ENCODE data around the gene CPED1. TPM values are rescaled to one million over a fixed set of nuclear protein-coding genes. Genes with fewer than 3 reads are reported as not detected.

Gene CPED1
- total RNA-seq, 2 donors from 2014 or later, result 5.3 to 7.3 TPM

DNA sequence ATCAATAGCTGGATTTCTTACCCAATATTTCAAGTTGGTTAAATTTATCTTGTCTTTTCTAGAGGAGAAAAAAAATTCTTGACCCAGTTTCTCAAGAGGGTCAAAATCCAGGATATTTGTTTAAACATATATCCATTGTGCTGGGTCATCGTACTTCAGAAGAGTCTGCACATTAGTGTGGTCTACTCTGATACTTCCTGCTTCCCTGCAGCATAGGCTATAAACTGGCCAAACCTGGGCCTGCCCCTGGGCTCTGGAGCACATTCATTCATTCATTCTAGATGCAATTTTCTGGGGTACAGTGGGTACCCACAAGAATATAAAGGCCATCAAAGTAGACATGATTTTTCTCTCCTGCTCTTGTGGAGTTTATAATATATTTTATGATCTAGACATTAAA, 198.2 kb downstream of the CPED1 start:
- Histone ChIP-seq H3K4me3 (no peak overlapping the region), H3K27me3 (no peaks in the 10 kb centered on the region), H3K36me3 (replicated peaks in 1 of 2; ENCODE audit: insufficient read depth in 1 of 2, low read depth in 2 of 2) (no peaks in the 10 kb centered on the region), H3K4me1 (no peaks in the 10 kb centered on the region), H3K27ac (no peak overlapping the region), H3K9me3 (no peaks in the 10 kb centered on the region)
- ATAC-seq (no peak), DNase-seq (no peak)
- TF ChIP-seq, protein P1, sequence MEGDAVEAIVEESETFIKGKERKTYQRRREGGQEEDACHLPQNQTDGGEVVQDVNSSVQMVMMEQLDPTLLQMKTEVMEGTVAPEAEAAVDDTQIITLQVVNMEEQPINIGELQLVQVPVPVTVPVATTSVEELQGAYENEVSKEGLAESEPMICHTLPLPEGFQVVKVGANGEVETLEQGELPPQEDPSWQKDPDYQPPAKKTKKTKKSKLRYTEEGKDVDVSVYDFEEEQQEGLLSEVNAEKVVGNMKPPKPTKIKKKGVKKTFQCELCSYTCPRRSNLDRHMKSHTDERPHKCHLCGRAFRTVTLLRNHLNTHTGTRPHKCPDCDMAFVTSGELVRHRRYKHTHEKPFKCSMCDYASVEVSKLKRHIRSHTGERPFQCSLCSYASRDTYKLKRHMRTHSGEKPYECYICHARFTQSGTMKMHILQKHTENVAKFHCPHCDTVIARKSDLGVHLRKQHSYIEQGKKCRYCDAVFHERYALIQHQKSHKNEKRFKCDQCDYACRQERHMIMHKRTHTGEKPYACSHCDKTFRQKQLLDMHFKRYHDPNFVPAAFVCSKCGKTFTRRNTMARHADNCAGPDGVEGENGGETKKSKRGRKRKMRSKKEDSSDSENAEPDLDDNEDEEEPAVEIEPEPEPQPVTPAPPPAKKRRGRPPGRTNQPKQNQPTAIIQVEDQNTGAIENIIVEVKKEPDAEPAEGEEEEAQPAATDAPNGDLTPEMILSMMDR (IDR thresholded peaks at IDR 0.05), result no peak
- TF ChIP-seq POLR2A (IDR thresholded peaks at IDR 0.05), result no peak
- intact Hi-C loops (cut with DNase I), result no loop called here
- WGBS, 2 donors, result 71 to 90% methylated on average over 1 of the region's 1 CpG

DNA sequence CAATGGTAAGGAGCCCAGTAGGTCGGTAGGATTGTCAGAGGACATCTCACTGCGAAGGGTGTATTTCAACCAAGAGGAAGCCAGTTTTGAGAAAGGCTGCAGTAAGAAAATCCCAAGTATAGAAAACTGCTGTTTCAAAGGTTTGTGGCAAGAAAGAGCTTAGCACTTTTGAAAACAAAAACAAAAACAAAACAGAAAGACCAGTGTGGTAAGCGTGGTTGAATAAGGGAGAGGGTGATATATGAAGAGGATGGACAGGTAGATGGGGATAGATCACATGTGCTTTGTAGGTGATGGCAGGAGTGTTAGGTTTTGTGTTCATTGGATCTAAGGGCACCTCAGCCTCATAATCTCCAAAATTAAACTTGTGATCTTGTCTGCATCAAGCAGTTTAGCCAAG, 198.7 kb downstream of the CPED1 start:
- no peak overlapping the region for H3K4me3 ChIP-seq
- H3K4me1 ChIP-seq, result no peaks in the 10 kb centered on the region
- no peak for ATAC-seq
- H3K27me3 ChIP-seq, result no peaks in the 10 kb centered on the region
- DNase-seq, result no peak
- no peaks in the 10 kb centered on the region for H3K36me3 ChIP-seq (replicated peaks in 1 of 2; ENCODE audit: insufficient read depth in 1 of 2, low read depth in 2 of 2)
- TF ChIP-seq, protein P1 (IDR thresholded peaks at IDR 0.05), result no peak
- no peak for TF ChIP-seq POLR2A (IDR thresholded peaks at IDR 0.05)
- intact Hi-C loops (cut with DNase I), result no loop called here
- WGBS, 2 donors, result 80 to 87% methylated on average over 3 of the region's 3 CpGs
- H3K9me3 ChIP-seq, result no peaks in the 10 kb centered on the region
- no peak overlapping the region for H3K27ac ChIP-seq

DNA sequence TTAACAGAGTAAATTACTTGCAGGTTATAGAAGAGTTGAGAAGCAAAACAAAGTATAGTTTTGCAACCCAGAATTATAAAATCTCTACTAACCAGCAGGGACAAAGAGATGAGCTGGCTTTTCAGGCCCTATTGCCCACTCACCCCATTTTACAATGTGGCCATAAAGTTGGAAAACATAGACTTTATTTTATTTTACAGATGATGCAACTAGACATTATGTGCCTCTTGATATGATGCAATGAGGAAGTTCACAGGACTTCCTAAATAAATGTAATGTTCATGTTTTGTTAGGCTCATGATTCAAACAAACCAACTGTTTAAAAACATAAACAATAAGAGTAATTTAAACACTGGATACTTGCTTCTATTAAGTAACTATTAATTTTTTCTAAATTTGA, 199.2 kb downstream of the CPED1 start:
- Histone ChIP-seq H3K4me1 (no peaks in the 10 kb centered on the region), H3K9me3 (no peaks in the 10 kb centered on the region), H3K27me3 (no peaks in the 10 kb centered on the region), H3K36me3 (replicated peaks in 1 of 2; ENCODE audit: insufficient read depth in 1 of 2, low read depth in 2 of 2) (no peaks in the 10 kb centered on the region), H3K4me3 (no peak overlapping the region), H3K27ac (no peak overlapping the region)
- intact Hi-C loops (cut with DNase I), result no loop called here
- ATAC-seq (no peak), DNase-seq (no peak)
- TF ChIP-seq POLR2A (IDR thresholded peaks at IDR 0.05), result no peak
- TF ChIP-seq, protein P1 (IDR thresholded peaks at IDR 0.05), result no peak

DNA sequence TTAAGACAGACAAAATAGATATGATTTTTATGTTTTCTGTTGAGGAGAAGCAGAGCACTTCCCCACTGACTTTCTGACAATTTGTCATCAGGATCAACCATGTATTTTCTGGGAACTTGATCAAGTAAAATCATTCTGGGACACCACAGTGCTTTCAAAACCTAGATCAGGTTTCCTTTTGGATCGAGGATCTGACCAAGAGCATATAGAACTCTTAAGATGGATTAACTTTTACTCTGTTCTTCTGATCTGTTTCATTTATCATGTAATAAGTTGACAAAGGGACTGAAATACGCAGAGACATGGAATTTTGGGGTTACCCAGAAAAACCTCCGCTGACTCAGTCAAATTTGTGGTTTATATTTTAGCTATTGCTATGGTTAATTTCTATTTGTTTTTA, 204.3 kb downstream of the CPED1 start:
- no peak overlapping the region for H3K4me3 ChIP-seq
- H3K36me3 ChIP-seq (replicated peaks in 1 of 2; ENCODE audit: insufficient read depth in 1 of 2, low read depth in 2 of 2), result no peaks in the 10 kb centered on the region
- DNase-seq (no peak), ATAC-seq (no peak)
- H3K27me3 ChIP-seq, result no peaks in the 10 kb centered on the region
- H3K4me1 ChIP-seq, result no peaks in the 10 kb centered on the region
- 78 to 80% methylated on average over 3 of the region's 3 CpGs for WGBS, 2 donors
- H3K9me3 ChIP-seq, result no peaks in the 10 kb centered on the region
- intact Hi-C loops (cut with DNase I), result no loop called here
- no peak overlapping the region for H3K27ac ChIP-seq
- TF ChIP-seq, protein P1 (IDR thresholded peaks at IDR 0.05), result no peak
- TF ChIP-seq POLR2A (IDR thresholded peaks at IDR 0.05), result no peak

DNA sequence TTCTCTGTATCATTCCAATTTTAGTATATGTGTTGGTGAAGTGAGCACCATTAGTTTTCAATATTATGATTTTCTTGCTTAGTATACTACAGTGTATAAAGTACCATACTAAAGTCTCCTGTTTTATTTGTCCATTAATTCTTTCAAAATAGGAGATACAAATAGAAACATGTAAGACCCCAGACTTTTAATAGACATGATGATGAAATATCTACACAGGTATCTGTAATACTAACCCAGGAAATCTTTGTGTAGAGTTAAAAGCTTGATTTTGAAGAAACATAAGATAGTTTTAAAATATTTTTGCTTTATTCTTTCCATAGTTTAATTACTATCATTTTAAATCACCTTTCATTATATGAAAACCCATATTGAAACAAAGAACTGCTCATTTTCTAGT, 206.5 kb downstream of the CPED1 start:
- H3K4me3 ChIP-seq, result no peak overlapping the region
- H3K27ac ChIP-seq, result no peak overlapping the region
- no peaks in the 10 kb centered on the region for H3K27me3 ChIP-seq
- no peaks in the 10 kb centered on the region for H3K9me3 ChIP-seq
- H3K4me1 ChIP-seq, result no peaks in the 10 kb centered on the region
- DNase-seq (no peak), ATAC-seq (no peak)
- TF ChIP-seq POLR2A (IDR thresholded peaks at IDR 0.05), result no peak
- TF ChIP-seq, protein P1 (IDR thresholded peaks at IDR 0.05), result no peak
- intact Hi-C loops (cut with DNase I), result no loop called here
- no peaks in the 10 kb centered on the region for H3K36me3 ChIP-seq (replicated peaks in 1 of 2; ENCODE audit: insufficient read depth in 1 of 2, low read depth in 2 of 2)

Measured in body of pancreas (tissue), 4 donors.